ENCODE results near the gene ARHGAP26.

DNA sequence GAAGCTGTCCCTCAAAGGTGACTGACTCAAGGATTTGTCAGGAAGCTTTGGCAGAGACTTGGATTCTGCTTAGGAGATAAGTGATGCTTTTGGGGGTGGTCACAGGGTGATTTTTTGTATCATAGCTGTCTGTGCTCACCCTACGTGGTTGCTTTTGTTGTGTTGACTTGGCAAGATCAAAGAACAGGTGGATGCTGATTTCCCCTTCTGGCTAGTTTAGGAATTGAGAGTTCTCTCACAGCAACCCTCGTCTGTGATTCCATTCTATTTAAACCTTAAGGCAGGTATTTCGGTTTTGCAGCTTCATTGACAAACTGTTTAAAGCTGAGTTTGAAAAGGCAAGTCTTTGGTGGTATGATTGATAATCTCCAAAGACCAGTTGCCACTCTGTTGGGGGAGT lies 27.2 kb downstream of the ARHGAP26 start:
- TF ChIP-seq EZH2 (IDR thresholded peaks at IDR 0.05; ENCODE audit: borderline replicate concordance, insufficient read depth, low read length, poor library complexity, severe bottlenecking) (no peak), MXI1 (conservative IDR thresholded peaks at IDR 0.05; ENCODE audit: poor library complexity, severe bottlenecking) (no peak)
- TF ChIP-seq, protein P1, sequence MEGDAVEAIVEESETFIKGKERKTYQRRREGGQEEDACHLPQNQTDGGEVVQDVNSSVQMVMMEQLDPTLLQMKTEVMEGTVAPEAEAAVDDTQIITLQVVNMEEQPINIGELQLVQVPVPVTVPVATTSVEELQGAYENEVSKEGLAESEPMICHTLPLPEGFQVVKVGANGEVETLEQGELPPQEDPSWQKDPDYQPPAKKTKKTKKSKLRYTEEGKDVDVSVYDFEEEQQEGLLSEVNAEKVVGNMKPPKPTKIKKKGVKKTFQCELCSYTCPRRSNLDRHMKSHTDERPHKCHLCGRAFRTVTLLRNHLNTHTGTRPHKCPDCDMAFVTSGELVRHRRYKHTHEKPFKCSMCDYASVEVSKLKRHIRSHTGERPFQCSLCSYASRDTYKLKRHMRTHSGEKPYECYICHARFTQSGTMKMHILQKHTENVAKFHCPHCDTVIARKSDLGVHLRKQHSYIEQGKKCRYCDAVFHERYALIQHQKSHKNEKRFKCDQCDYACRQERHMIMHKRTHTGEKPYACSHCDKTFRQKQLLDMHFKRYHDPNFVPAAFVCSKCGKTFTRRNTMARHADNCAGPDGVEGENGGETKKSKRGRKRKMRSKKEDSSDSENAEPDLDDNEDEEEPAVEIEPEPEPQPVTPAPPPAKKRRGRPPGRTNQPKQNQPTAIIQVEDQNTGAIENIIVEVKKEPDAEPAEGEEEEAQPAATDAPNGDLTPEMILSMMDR (IDR thresholded peaks at IDR 0.05; ENCODE audit: poor library complexity, severe bottlenecking): no peak
